Esophagus squamous epithelium (tissue), 4 donors: ENCODE data around the gene GATAD2A.
"Not testable (repeated sequence)": the region's sequence is repeated elsewhere in the genome, so short reads cannot be mapped to it uniquely, and the experiment has no call there.

Experiments used
- CTCF ChIP-seq, 6 experiments: fragments of 450-650 bp in 4 of 6; fragments of 200-600 bp in 2 of 6; sonication (generic) in 2 of 6; IDR thresholded peaks; one replicate each; pipeline ENCODE4 v1.5.1; 2016 to 2019; ENCODE audit warnings: antibody characterized with exemption in 6 of 6, mild to moderate bottlenecking in 4 of 6, moderate library complexity in 4 of 6
- POLR2A ChIP-seq, 4 donors: fragments of 450-650 bp; IDR thresholded peaks; one replicate each; pipeline ENCODE4 v1.6.1; 2017; ENCODE audit warnings: antibody characterized with exemption in 4 of 4, mild to moderate bottlenecking in 4 of 4, moderate library complexity in 3 of 4

DNA sequence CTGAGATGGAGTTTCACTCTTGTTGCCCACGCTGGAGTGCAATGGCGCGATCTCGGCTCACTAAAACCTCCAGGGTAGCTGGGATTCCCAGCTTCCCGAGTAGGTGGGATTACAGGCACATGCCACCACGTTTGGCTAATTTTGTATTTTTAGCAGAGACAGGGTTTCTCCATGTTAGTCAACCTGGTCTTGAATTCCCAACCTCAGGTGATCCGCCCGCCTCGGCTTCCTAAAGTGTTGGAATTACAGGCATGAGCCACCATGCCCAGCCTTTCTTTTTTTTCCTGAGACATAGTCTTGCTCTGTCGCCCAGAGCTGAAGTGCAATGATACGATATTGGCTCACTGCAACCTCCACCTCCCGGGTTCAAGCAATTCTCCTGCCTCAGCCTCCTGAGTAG lies 25.2 kb upstream of the GATAD2A start:
- TF ChIP-seq CTCF, POLR2A (IDR thresholded peaks at IDR 0.05): not testable (repeated sequence)
